COLO668 (cell line): Measurements from ENCODE around the gene DYRK1A.
"Not testable (repeated sequence)": the region's sequence is repeated elsewhere in the genome, so short reads cannot be mapped to it uniquely, and the experiment has no call there.

Experiments used
- DNase-seq: peaks from one replicate; lab custom pipeline; 2025; ENCODE audit not compliant: unreplicated experiment; lab: John Stamatoyannopoulos, UW

Gene DYRK1A

GRCh38 chr21:37547615-37548200, 181.1 kb downstream of the DYRK1A start:
- DNase-seq: no peak

- no peak for DNase-seq
These were observed 182.0 kb downstream of the DYRK1A start for GRCh38 chr21:37548521-37548981.

GRCh38 chr21:37549730-37550129, 183.2 kb downstream of the DYRK1A start:
- not testable (repeated sequence) for DNase-seq

- DNase-seq: no peak
These were observed 183.6 kb downstream of the DYRK1A start for GRCh38 chr21:37550157-37550556.

GRCh38 chr21:37550618-37551330, 184.2 kb downstream of the DYRK1A start:
- DNase-seq: no peak

- peak; percentile 43 for DNase-seq
These were observed 184.9 kb downstream of the DYRK1A start for GRCh38 chr21:37551331-37551992.

- no peak for DNase-seq
These were observed 185.4 kb downstream of the DYRK1A start for GRCh38 chr21:37551993-37552355.

GRCh38 chr21:37552496-37553029, 186.0 kb downstream of the DYRK1A start:
- DNase-seq: no peak

- DNase-seq: no peak
These were observed 186.5 kb downstream of the DYRK1A start for GRCh38 chr21:37553078-37553481.

GRCh38 chr21:37554661-37555379, 188.2 kb downstream of the DYRK1A start:
- no peak for DNase-seq

GRCh38 chr21:37555672-37556261, 189.2 kb downstream of the DYRK1A start:
- no peak for DNase-seq

GRCh38 chr21:37557261-37557950, 190.8 kb downstream of the DYRK1A start:
- no peak for DNase-seq

GRCh38 chr21:37558676-37559211, 192.2 kb downstream of the DYRK1A start:
- no peak for DNase-seq

- DNase-seq: no peak
These were observed 193.8 kb downstream of the DYRK1A start for GRCh38 chr21:37560385-37560784.

GRCh38 chr21:37561506-37561905, 194.9 kb downstream of the DYRK1A start:
- DNase-seq: no peak

- no peak for DNase-seq
These were observed 195.7 kb downstream of the DYRK1A start for GRCh38 chr21:37561941-37562919.

- DNase-seq: peak; percentile 65
These were observed 196.5 kb downstream of the DYRK1A start for GRCh38 chr21:37562920-37563640.

- peak; percentile 99 for DNase-seq
These were observed 197.2 kb downstream of the DYRK1A start for GRCh38 chr21:37563641-37564340.
